ENCODE measurements around the gene NPFFR2.
"Not testable (repeated sequence)": the region's sequence is repeated elsewhere in the genome, so short reads cannot be mapped to it uniquely, and the experiment has no call there.

The NPFFR2 gene

DNA sequence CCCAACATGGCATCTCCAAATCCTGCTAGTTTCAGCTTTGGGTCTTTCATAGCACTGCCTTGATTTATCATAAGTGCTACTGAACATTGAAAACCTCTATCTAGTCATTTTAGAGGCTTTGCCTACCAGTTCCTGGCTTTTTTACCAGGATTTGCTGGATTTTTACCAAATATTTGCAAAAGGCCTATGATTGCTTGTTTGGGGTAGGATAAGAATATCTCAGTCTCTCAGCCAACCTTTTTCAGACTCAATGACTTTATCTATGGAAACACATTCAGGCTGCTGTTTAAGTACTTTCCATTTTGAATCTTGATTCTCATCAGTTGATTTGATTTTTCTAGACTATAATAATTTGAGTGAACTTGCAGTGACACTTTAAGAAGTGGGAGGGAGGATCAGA is 80.1 kb downstream of the NPFFR2 start:
- no peak for DNase-seq (ENCODE audit: low read depth, low spot score)

DNA sequence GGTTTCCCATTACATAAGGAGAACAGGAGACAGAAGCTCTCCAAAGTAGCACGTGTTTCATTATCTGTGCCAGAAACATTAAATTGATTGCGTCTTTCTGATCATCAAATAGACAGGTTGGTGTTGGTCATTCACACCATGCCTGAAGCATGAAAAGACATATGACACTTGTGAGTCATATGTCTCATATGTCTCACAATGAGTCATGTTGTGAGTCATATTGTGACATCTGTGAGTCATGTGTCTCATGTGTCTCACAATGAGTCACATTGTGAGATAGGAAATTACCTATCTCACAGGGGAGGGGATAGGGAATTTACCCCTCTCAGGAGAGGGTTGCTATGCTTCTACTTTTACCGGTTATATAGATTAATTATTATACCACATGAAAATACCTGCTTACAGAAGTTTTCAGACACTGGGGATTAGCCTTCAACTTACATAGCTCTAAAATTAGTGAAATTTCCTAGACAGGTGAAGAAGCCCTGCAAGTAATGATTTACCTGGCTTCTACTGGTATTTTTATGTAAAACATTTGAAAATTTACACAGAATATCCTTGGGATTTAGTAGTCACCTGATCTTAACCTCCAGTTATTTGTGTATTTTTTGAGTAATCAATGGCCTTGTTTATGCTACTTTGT is 80.8 kb downstream of the NPFFR2 start:
- DNase-seq (ENCODE audit: low read depth, low spot score): no peak

DNA sequence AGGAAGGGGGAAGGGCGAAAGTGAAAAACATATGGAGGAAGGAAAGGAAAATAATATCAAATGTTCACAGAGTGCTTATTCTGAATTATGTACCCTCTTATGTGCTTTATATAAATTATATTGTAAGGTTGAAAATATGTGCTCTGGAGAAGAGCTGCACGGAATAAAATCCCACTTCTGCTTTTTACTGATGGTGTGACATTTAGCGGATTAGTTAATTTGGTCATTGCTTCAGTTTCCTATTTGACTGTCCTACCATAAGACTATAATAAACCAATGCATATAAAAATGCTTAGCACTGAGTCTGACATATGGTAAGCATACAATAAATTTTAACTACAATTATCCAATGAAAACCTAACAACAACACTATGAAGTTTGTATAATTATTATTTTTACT is 86.2 kb downstream of the NPFFR2 start:
- no peak for DNase-seq (ENCODE audit: low read depth, low spot score)

DNA sequence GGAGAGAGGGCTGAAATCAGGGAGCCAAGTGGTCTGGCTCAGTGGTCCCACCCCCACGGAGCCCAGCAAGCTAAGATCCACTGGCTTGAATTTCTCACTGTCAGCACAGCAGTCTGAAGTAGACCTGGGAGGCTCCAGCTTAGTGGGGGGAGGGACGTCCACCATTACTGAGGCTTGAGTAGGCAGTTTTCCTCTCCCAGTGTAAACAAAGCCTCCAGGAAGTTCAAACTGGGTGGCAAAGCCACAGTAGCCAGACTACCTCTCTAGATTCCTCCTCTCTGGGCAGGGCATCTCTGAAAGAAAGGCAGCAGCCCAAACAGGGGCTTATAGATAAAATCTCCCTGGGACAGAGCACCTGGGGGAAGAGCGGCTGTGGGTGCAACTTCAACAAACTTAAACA is 88.1 kb downstream of the NPFFR2 start:
- peak; percentile 69 for DNase-seq (ENCODE audit: low read depth, low spot score)

DNA sequence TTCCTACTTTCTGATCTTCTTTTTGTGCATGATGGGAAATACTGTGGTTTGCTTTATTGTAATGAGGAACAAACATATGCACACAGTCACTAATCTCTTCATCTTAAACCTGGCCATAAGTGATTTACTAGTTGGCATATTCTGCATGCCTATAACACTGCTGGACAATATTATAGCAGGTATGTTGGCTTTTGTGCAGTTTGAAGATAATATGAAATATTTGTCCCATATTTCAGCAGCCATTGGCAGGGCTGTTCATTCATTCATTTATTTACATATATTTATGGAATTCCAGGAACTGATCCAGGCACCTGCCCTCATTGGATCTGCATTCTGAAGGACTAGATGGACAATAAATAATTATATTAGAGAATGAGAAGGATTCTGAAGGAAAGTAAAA is 96.9 kb downstream of the NPFFR2 start:
- no peak for DNase-seq (ENCODE audit: low read depth, low spot score)

DNA sequence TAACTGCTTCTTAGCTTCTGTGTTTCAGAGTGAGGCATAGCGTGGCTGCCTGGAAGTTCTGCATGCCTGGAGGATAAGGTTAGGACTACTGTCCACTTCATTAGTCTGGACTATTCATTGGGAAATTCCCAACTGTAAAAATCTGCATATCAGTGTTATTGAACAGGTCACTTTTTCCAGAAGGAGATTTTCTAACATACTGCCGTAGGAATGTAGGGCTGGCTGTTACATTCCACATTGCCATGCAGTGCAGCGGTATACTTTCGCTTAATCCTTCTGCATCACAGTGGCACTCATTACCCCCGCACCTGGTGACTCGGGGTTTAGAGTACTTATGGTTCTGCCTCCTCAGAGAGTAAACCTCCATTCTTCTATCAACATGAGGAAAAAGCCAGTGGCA is 104.6 kb downstream of the NPFFR2 start:
- peak; percentile 10 for DNase-seq (ENCODE audit: low read depth, low spot score)

DNA sequence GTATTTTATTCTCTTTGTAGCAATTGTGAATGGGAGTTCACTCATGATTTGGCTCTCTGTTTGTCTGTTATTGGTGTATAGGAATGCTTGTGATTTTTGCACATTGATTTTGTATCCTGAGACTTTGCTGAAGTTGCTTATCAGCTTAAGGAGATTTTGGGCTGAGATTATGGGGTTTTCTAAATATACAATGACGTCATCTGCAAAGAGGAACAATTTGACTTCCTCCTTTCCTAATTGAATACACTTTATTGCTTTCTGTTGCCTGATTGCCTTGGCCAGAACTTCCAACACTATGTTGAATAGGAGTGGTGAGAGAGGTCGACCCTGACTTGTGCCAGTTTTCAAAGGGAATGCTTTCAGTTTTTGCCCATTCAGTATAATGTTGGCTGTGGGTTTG is 108.2 kb downstream of the NPFFR2 start:
- not testable (repeated sequence) for DNase-seq (ENCODE audit: low read depth, low spot score)

DNA sequence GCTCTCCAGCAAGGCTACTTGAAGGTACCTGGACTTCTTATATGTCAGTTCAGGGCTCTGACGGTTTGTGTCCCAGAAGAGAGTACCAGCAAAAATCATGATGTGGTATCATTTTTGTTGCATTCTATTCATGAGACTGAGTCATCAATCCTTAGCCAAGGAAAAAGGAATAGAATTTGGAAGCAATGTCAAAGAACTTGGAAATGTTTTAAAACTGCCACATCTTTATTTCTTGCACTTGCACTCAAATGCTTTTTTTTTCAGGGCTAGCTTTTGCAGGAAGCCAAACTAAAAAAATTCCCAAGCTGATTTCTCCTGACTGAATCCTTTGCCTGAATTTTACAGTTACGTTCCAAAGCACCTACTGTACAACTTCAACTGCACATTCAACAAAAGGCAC is 112.4 kb downstream of the NPFFR2 start:
- DNase-seq (ENCODE audit: low read depth, low spot score): no peak

DNA sequence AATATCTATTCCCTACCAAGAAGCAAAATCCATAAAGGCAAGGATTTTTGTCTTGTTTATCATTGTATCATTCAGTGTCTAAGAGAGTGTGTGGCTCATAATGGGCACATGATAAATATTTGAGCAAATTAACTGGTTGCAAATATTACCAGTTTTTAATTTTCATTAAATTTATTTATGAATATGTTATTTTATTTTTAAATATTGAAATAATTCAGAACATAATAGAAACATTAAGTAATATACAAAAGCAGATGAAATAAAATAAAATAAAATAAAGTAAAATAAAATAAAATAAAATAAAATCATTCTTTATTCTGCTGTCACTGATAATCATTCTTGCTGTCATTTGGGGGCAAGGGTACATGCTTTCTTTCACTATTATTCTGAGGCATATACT is 120.9 kb downstream of the NPFFR2 start:
- no peak for DNase-seq (ENCODE audit: low read depth, low spot score)

DNA sequence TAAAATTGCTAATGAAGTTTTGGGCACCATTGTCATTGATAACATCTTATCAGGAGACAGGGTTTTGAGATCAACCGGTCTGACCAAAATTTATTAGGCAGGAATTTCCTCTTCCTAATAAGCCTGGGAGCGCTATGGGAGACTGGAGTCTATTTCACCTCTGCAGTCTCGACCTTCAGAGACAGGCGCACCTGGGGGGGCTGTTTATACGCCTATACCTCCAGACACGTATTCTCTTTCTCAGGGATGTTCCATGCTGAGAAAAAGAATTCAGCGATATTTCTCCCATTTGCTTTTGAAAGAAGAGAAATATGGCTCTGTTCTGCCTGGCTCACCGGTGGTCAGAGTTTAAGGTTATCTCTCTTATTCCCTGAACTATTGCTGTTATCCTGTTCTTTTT is 121.8 kb downstream of the NPFFR2 start:
- not testable (repeated sequence) for DNase-seq (ENCODE audit: low read depth, low spot score)

DNA sequence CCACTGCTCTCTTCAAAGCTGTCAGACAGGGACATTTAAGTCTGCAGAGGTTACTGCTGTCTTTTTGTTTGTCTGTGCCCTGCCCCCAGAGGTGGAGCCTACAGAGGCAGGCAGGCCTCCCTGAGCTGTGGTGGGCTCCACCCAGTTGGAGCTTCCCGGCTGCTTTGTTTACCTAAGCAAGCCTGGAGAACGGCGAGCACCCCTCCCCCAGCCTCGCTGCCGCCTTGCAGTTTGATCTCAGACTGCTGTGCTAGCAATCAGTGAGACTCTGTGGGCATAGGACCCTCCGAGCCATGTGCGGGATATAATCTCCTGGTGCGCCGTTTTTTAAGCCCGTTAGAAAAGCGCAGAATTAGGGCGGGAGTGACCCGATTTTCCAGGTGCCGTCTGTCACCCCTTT is 137.5 kb downstream of the NPFFR2 start:
- DNase-seq (ENCODE audit: low read depth, low spot score): not testable (repeated sequence)

DNA sequence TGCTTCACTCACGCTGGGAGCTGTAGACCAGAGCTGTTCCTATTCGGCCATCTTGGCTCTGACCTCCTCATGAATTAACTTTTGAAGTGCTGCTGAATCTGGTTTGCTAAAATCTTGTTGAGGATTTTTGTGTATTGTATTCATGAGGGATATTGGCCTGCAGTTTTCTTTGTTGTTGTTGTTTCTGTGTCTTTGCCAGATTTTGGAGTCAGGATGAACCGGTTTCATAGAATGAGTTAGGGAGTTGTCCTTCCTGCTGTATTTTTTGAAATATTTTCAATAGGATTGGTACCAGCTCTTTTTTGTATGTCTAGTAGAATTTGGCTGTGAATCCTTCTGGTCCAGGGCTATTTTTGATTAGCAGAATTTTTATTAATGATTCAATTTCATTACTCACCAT is 138.1 kb downstream of the NPFFR2 start:
- no peak for DNase-seq (ENCODE audit: low read depth, low spot score)

DNA sequence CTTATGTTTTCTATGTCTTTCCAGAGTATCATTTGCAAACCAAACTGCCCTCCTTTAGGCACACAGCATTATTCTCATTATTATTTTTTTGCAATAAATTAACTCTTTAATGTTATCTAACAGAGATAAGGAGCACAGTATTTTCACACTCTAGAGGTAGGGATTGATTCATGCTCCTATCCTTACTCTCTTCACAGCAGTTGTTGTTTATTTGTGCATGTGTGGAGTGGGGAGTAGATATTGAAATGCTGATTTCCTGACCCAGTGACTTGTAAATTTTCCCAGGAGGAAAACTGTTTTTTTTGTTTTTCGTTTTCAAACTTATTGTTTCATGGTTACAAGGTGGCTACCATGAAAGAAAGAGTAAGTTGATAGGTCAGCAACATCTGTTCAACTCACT is 140.0 kb downstream of the NPFFR2 start:
- DNase-seq (ENCODE audit: low read depth, low spot score): no peak

DNA sequence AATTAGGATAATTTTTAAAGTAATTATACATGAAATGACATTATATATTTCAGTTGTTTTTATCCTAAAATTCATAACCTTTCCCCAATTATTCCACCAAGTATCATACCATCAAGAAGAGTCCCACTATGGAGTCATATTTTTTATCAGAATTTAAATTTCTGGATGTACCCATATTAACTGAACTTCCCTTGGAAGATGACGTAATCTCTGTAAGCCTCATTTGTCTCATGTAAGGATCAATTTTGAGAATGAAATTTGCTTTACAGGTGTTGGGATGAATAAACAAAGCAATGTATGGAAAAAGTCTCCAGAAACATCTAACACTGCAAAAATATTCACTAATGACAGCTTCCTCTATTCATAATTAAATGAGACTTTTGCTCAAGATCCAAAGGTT is 147.5 kb downstream of the NPFFR2 start:
- DNase-seq (ENCODE audit: low read depth, low spot score): no peak

DNA sequence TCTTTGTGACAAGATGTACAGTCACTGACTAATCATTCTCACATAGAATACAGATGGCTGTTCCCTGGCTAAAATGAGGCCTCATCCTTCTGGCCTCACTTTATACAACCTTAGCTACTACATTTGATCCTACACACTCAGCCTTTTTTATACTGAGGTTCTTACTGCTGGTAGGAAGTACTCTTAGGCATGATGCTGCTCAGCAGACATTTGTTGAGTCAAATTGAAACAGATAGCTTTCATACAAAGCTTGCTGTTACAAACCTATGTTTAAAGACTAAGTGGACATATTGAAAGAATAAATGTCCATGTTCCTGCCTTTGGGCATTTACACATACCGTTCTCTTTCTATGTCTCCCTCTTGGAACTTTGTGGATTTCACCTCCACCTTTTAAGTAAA is 154.9 kb downstream of the NPFFR2 start:
- DNase-seq (ENCODE audit: low read depth, low spot score): no peak

DNA sequence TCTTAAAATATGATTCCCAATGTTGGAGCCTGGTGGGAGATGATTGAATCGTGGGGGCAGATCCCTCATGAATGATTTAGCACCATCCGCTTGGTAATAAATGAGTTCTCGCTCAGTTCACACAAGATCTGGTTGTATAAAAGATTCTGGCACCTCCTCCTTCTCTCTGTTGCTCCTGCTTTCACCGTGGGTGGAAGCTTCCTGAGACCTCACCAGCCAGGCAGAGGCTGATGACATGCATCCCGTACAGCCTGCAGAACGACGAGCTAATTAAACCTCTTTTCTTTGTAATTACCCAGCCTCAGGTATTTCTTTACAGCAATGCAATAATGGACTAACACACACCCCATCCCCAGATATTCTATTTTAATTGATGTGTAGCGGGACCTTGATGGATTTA is 162.2 kb downstream of the NPFFR2 start:
- DNase-seq (ENCODE audit: low read depth, low spot score): no peak

DNA sequence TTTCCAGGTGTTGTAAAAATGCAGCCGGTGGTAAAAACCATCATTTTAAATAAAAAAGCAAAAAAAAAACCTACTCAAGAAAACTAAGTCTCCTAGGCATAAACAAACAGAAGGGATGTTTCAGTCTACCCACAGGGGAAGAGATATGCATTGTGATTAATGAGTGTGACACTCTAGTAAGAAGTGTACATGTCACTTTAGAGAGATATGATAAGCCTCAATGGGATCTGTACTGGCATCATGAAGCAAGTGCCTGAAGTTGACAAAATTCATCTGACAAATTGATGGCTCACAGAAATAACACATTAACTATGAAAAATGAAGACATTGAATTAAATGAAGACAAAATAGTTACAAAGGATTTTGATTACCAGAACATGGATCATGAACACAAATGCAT is 162.7 kb downstream of the NPFFR2 start:
- no peak for DNase-seq (ENCODE audit: low read depth, low spot score)

All from ELF-1 (cell line).